Dedifferentiated amniotic fluid mesenchymal stem cell (primary cell): ENCODE measurements around the gene CNTNAP2.

Source experiments
- DNase-seq: peaks from one replicate; pipeline ENCODE4 v3.0.0-alpha.2; 2016; ENCODE audit errors: extremely low spot score

The CNTNAP2 gene

DNA sequence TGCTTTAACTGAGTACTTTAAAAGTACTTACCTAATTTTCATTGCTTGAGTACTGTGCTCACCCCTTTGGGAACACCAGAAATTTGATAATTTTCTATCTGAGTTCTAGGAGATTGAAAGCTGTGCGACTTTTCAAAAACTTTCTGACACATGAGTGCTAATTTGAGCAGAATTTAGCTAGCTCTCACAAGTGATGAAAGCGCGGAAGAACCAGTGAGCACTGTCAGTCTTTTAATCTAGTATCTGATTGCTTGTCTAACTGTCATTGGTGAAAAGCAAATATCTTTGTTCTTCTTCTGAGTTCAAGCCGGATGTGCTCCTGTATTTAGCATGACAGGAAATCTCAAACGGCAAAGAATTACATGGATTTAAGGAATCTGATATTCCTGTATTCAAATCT, 899.4 kb downstream of the CNTNAP2 start:
- no peak for DNase-seq

DNA sequence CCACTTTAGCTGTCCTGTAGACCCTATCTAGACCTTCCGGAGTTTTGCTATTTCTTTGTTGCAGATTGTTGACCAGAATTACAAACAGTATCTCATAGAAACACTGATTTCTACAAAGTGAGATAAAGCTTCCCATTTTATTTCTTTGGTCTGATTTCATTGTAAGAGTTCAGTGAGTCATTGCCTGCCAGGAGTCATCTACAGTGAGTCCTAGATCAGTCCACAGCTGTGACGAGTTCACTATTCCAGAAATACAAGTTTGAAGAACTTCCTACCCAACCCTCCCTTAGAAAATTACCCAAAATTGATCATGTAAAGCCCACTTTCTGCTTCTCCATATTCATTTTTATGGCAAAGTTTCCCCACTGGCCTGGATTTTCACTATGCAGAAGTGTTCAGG, 905.5 kb downstream of the CNTNAP2 start:
- DNase-seq: peak; percentile 34

DNA sequence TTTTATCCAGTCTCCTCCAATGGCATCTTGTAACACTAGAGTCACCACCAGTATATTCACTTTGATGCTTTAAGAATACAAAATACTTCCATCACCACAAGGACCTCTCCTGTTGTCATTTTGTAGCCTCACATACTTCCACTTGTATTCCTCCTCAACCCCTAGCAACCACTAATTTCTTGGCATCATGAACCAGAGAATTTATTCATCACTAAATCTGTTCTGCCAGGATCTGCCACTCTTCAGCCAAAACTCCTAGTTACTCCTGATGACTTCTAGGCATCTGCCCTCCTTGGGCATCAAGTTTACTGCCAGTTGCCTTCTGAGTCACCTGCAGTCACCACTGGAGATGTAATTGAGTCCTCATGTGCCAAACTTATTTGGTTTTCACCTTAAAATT, 906.8 kb downstream of the CNTNAP2 start:
- no peak for DNase-seq

DNA sequence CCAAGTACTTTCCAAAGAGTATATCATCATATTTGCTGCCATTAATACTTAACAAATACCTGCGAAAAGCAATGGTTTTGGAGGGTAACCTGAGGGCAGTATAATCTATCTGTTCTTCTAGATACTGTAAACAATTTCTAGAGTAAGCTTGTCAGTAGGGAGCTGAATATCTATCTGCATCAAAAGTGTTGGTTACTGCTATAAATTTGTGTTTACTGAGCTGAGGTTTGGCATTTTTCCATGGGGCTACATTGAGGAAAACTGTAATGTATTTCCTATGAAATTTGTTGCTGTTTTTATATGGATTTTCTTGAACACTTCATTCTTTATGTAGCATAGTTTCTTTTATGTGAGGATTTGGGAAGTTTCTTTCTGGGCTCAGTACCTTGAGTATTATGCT, 913.4 kb downstream of the CNTNAP2 start:
- DNase-seq: no peak

DNA sequence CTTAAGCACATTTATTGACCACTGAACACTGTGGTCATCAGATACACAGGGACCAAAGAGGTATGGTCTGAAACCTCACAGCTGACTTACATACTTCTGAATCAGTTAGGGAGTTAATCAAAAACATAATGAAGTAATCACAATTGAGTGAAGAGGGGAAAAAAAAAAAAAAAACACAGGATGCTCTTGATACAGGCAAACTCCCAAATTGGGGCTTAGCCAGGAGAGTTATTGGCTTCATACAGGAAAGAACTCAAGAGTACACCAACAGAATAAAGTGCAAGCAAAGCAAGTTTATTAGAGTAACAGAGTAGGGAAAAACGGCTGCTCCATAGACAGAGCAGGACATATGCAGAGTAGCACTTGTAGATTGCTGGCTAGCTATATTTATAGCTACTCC, 917.0 kb downstream of the CNTNAP2 start:
- DNase-seq: no peak

DNA sequence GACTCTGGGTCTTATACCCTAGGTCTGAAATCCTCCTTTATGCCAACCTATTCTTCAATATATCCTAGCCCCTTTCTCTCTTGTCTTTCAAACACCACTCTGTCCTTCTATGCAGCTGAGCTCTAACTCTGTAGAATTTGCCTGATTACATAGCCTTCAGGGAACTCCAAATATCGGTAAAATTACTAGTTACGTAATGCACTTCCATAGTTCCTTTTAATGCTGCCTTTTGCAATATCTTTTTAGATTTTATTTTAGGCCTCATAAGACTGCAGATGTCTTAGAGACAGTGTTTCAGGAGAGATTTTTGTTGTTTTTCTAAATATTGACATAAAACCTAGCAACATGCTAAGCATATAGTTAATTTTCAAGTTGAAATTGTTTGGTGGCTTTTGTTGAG, 924.8 kb downstream of the CNTNAP2 start:
- DNase-seq: no peak

DNA sequence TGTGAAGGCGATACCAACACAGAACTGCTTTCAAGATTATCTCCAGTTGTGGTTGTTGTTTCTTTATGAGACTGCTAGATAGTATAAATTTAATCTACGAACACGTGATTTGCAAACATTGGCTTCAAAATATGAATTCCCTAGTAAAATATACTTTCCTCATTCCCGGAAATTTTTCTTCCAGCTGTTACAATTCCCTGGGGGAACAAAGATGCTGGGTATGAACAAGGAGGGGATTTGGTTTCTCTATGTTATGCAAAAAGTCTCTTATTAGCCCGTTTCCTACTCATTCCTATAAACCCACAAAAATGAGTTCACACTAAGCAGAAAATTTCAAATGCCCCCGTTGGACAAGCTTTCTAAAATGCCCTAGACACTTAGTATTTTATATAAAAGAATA, 928.3 kb downstream of the CNTNAP2 start:
- no peak for DNase-seq

DNA sequence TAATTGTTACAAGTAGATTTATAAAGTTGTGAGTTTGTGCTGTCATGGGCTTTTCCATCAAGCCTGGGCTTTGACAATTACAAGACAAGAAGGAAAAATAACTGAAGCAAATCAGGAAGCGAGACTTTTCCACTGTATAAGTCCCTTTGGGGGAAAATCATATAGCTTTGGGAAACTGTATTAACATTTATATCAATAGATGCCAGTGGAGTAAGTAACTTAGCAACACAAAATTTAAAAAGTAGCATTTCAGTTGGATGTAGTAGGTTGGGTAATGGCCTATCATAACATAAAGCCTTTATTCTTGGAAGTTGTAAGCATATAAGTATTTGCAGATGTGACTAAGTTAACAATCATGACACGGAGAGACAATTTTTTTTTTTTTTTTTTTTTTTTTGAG, 931.1 kb downstream of the CNTNAP2 start:
- DNase-seq: no peak

DNA sequence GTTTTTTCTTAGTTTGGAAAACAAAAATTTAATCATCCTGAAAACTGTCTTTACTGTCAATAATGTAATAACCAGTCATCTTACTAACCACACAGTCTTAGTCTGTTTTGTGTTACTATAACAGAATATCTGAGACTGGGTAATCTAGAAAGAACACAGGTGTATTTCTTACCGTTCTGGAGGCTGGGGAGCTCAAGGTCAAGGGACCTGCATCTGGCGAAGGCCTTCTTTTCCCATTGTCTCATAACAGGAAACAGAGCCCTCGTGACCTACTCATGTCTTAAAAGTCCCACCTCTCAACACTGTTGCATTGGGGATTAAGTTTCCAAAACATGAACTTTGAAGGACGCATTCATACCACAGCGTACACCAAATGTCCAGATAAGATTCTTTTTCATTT, 932.3 kb downstream of the CNTNAP2 start:
- DNase-seq: no peak

DNA sequence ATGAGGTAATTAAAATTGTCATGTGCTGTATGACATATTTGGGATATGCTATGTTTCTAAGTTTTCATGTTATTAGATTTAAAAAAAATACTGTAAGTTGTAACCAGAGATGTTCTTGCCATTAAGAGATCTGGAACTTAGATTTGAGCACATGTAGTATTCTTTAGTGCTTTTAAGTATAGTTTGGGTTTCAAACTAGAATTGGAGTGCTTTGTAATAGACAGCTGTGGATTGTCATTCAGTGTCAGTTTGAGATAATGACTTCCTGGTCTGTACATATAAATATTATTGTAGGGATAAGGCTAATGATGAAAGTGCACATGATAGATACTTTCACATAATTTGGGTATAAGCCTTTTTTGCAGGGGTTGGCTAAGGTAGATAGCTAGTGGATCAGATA, 936.2 kb downstream of the CNTNAP2 start:
- no peak for DNase-seq

DNA sequence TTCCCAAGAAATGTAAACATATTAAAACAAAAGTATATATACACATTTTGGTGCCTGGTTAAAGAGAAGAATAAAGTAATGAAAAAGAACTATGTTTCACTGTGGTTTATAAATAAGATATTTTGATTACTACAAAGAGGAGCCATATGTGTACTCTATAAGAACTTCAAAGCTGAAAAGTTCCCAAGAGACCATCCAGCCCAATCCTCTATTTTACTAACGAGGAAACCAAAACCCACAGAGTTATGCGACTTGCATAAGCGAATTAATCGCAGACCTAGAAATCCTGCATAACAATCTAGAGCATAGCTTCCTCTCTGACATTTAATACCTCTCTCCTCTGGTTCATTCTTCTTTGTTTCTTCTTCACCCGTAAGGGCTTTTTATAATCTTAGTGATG, 937.1 kb downstream of the CNTNAP2 start:
- no peak for DNase-seq

DNA sequence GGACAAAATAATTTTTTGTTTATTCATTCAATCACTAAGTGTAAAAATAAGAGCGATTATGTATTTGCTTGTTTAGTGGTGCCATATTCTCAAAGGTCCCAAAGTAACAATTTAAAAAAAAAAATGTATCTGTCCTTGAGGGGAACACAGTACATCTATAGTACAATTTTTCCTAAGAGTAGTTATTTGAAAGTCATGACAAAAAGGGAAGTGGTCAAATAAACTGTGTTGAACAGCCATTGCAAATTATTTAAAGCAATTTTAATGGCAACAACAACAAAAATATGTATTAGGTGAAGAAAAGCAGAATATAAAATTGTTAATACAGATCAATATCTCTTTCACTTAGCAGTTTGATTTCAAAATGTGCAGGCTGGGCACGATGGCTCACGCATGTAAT, 943.5 kb downstream of the CNTNAP2 start:
- DNase-seq: no peak

DNA sequence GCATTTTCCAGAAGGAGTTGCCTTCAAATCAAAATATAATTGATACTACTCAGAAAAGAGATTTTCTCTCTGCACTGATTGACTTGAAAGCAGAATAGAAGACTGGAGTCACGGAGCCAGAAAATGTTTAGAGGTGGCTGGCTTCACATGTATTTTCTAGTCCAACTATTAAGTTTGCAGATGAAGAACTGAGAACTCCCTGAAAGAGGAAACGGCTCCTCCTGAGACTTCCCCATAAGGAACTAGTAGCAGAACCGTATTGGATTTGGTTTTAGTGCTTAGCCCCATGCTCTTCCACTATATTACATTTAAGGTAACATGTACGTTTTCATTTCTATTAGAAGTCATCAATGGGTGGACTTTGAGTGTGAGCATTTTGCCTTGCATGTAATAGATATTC, 946.3 kb downstream of the CNTNAP2 start:
- no peak for DNase-seq

DNA sequence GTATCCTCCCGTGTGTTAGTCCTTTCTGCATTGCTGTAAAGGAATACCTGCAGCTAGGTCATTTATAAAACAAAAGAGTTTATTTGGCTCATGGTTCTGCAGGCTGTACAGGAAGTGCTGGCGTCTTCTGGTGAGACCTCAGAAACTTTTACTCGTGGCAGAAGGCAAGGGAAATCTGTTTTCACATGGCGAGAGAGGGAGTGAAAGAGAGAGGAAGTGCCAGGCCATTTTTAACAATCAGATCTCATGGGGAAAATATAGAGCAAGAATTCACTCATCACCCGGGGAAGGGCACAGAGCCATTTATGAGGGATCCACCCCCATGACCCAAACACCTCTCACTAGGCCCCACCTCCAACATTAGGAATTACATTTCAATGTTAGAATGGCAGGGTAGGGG, 952.2 kb downstream of the CNTNAP2 start:
- DNase-seq: no peak

DNA sequence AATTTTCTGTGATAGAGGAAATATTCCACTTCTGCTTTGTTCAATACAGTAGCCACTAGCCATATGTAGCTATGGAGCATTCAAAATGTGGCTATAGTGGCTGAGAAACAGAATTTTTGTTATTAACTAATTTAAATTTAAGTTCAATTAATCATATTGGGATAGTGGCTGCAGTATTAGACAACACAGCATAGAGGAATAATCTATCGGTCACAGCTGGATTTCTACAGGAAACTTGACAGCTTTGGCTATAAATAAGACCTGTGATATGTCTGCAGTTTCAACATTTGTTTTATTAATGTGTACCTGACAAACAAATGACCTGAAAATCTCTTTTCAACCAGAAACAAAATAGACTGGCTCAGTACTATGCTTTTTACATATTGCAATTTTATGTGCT, 953.2 kb downstream of the CNTNAP2 start:
- DNase-seq: no peak

DNA sequence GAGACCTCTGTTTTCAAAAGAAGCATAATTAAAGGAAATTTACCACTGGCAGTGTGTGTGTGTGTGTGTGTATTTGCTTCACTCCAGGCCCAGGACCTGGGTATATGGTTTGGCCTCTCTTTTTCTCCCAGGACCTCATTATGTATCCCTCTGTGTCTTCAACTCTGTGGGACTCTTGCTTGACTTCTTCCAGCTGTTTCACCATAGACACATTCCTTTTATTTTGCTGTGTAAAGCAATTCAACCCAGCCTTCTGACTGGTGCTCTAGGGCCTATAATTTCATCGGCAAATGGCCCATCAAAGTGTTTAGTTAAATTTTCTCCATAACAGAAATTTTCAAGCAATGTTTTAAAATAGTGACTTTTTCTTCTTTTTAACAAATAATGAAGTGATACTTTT, 954.3 kb downstream of the CNTNAP2 start:
- DNase-seq: peak; percentile 35

DNA sequence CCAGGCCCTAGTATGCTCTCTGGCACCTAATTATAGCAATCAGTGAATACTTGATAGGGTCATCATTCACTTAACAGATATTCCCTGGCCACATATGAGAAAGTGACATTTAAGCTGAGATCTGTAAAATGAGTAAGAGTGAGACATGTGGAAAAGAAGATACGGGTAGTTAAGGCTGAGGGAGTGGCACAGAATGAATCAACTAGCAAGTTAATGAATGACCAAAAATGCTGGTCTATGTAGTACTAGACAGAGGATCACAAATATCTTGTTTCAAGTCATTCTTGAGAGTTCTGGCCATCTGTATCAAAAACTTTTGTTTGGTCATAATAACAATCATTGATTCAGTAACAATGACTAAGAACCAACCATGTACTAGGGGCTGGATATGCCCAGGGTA, 954.9 kb downstream of the CNTNAP2 start:
- DNase-seq: no peak

DNA sequence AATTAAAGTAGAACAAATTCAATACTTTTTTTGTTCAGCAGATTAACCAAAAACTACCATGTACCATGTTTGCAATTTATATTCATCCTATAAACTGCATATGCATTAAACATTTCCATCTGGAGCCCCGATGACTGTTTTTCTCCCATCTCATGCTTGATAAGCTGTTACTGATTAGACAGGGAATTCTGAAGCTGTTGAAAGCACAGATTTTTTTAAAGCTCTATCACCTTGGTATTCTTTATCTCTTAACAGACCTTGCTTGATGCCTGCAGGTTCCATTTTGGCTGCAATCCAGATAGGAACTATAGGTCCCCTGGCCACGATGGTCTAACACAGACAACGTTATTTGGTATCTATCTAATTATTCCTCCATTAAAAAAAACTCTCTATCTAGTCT, 961.7 kb downstream of the CNTNAP2 start:
- no peak for DNase-seq

DNA sequence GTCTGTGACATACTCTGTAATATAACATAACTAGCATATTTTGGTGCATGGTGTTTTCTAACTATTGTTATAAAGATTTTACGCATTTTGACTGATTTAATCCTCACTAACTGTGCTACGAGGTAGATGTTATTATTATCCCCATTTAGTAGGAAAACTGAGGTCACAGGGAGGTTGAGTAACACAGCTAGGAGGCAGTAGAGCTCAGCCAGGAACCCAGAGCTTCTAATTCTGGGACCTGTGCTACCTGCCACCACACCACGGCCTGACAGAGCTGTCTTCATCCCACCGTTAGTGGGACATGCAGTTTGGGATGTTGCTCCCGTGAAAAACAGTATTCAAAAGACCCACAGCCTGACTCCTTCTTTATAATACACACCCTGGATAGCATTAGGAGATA, 962.5 kb downstream of the CNTNAP2 start:
- DNase-seq: no peak

DNA sequence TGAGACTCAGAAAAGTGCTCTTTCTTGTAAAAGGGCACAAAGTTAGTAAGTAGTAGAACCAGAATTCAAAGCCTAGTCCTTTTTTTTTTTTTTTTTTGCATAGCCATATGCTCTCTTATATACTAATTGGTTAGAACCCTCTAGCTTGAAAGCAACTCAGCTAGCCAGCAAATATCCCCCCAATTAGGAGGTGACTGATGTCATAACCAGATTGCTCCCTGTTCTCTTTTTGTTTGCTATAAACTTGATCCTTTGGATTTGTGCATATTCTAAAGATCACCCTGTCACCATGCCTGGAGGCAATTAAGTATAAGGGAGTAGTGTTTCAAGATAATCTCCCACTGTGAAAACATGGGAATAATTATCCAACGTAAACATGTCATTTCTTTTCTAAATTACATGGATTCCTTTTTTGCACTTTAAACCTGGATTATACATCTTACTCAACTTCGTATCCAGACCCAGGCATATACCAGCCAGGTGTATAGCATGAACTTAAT, 963.4 kb downstream of the CNTNAP2 start:
- no peak for DNase-seq

DNA sequence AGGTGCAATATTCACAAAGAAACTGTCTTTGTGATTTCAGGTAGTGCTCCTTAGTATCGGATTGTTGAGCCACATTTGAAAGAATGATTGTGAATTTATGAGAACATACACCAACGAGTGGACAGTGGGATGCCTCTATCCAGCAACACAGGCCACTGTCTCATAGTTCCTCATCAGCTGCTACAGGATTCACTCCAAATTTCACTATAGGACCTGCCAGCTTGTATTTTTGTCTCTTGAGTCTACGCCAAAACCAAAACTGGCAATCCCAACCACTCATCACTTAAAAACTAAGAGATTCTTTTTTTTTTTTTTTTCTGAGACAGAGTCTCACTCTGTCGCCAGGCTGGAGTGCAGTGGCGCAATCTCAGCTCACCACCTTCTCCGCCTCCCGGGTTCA, 964.5 kb downstream of the CNTNAP2 start:
- no peak for DNase-seq

DNA sequence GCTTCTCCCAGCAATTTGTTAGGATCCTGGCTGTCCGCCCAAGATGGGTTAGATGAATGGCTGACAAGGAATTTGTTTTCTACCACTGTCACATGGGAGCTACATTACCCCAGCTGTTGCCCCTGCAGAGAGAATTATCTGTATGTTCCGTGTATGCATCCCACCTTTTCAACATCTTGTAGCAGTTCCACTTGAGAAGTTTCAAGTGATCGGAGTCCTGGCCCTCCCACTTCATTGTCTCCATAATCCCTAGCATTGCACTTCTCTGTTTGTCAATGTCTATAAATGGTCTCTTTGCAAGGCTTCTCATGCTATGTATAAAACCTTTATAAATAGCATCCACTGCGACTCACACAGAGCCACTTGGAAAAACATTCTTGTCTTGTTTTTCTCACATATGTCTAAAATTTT, 972.5 kb downstream of the CNTNAP2 start:
- DNase-seq: no peak

DNA sequence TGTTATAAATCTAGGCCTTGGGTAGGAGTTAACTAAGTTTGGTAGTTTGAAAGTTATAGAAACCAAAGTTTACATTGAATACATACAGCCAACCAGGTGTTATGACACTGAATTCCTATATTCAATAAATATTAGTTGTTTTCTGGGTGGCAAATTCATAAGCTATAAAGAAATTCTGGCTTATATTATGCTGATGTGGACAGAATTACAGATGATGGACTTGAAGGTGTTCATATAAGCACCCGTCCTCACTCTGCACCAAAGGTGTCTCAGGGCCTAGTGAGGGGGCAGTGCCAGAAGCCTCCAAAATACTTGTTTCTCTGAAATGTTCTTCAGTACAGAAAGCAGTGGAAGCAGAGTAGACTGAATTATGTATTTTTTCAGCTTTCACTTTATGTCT, 973.0 kb downstream of the CNTNAP2 start:
- DNase-seq: no peak

DNA sequence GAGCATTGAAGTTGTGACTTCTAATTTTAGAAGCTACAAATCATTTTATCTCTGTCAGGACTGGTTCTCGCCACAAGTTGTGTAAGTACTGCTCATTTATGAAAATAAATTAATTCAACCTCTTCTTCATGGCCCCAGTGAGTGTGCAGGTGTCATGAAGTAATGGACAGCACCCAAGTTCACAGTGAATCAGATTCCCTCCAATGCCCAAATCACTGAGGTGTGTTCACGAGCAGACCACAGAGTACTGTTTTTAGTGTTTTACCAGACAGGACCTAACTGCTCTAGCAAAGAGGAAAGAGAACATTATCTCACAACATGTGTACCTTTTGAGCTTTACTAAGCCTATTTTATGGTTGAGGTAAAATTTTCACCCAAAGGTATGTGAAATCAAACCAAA, 980.0 kb downstream of the CNTNAP2 start:
- DNase-seq: no peak

DNA sequence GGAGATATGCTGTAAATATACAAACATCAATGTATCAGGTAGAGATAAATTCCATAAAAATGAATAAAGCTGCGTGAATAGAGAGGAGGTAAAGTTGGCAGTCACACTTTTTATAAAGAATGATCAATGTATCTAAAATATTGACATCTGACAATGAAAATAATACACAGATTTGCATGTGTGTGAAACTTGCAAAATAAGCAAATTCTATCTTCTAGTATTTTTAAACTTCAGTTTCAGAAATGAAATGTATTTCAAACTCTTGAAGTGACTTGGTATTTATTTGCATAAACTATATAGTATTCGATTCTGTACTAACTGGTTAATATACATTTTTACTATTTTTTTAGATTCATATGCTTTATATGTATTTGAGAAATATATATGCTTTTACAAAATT, 986.6 kb downstream of the CNTNAP2 start:
- no peak for DNase-seq
